Measurements from ENCODE around the gene TBC1D16. TPM values are rescaled to one million over a fixed set of nuclear protein-coding genes. Genes with fewer than 3 reads are reported as not detected.

TBC1D16 gene
- total RNA-seq, 1 experiment from 2014 or later, result 96.1 TPM

GRCh38 chr17:80072410-80072809 is 36.7 kb upstream of the TBC1D16 start:
- Mint-ChIP-seq H3K36me3 (no peaks in the 10 kb centered on the region), H3K4me3 (no peak overlapping the region), H3K9me3 (no peaks in the 10 kb centered on the region), H3K27ac (no peak overlapping the region), H3K4me1 (no peaks in the 10 kb centered on the region; the same call in 1 of the 2 replicates), H3K27me3 (ENCODE audit: low read depth) (no peaks in the 10 kb centered on the region)
- DNase-seq (ENCODE audit: low spot score) (no peak), ATAC-seq (no peak)
- ChIA-PET CTCF (interaction anchor here (0.6 to 1.2 kb wide), 2 partner anchors 29 to 64 kb away, joined by 3 to 4 read pairs; partner anchors contain the start of gene GAA), POLR2A (no interaction called here)
- TF ChIP-seq ATF6 (CRISPR knock-in tag; IDR thresholded peaks at IDR 0.05), result no peak
- TF ChIP-seq FOXK1 (CRISPR knock-in tag; IDR thresholded peaks at IDR 0.05), result no peak
- TF ChIP-seq CDX4 (CRISPR knock-in tag; IDR thresholded peaks at IDR 0.05; ENCODE audit: borderline replicate concordance), result no peak
- no peak for TF ChIP-seq HMGXB4 (CRISPR knock-in tag; IDR thresholded peaks at IDR 0.05)
- no peak for TF ChIP-seq ZNF396 (CRISPR knock-in tag; IDR thresholded peaks at IDR 0.05; ENCODE audit: borderline replicate concordance)
- no peak for TF ChIP-seq ZSCAN18 (CRISPR knock-in tag; IDR thresholded peaks at IDR 0.05)
- TF ChIP-seq ATF2 (CRISPR knock-in tag; IDR thresholded peaks at IDR 0.05; ENCODE audit: borderline replicate concordance, low read depth), result no peak
- no peak for TF ChIP-seq MYBL2 (CRISPR knock-in tag; IDR thresholded peaks at IDR 0.05)
- TF ChIP-seq RELA (CRISPR knock-in tag; IDR thresholded peaks at IDR 0.05; ENCODE audit: borderline replicate concordance), result no peak
- TF ChIP-seq TCF7 (CRISPR knock-in tag; IDR thresholded peaks at IDR 0.05; ENCODE audit: low read depth), result no peak
- TF ChIP-seq NR3C1 (CRISPR knock-in tag; conservative IDR thresholded peaks at IDR 0.05; ENCODE audit: low read depth), result no peak
- no peak for TF ChIP-seq CREM (CRISPR knock-in tag; IDR thresholded peaks at IDR 0.05)

GRCh38 chr17:80071116-80071841 is 35.6 kb upstream of the TBC1D16 start:
- POLR2A ChIA-PET, result no interaction called here
- Mint-ChIP-seq H3K4me1 (peaks cover 8% of the 10 kb centered on the region), H3K27me3 (ENCODE audit: low read depth) (no peaks in the 10 kb centered on the region), H3K36me3 (no peaks in the 10 kb centered on the region), H3K9me3 (no peaks in the 10 kb centered on the region), H3K4me3 (no peak overlapping the region), H3K27ac (peak overlapping the region; percentile 42; the same call in 1 of the 2 replicates)
- CTCF ChIA-PET, result interaction anchor here (0.7 to 1.6 kb wide), 2 partner anchors 30 to 852 kb away, joined by 3 to 4 read pairs; partner anchors contain the start of gene GAA
- ATAC-seq (no peak), DNase-seq (ENCODE audit: low spot score) (no peak)
- no peak for TF ChIP-seq TCF7 (CRISPR knock-in tag; IDR thresholded peaks at IDR 0.05; ENCODE audit: low read depth)
- no peak for TF ChIP-seq IRF2 (CRISPR knock-in tag; IDR thresholded peaks at IDR 0.05; ENCODE audit: borderline replicate concordance, low read depth)
- TF ChIP-seq ZNF671 (CRISPR knock-in tag; IDR thresholded peaks at IDR 0.05), result no peak
- no peak for TF ChIP-seq ZBTB21 (CRISPR knock-in tag; IDR thresholded peaks at IDR 0.05; ENCODE audit: borderline replicate concordance)
- no peak for TF ChIP-seq HMGA2 (CRISPR knock-in tag; IDR thresholded peaks at IDR 0.05)
- no peak for TF ChIP-seq ZNF138 (CRISPR knock-in tag; conservative IDR thresholded peaks at IDR 0.05)
- TF ChIP-seq SP1 (CRISPR knock-in tag; conservative IDR thresholded peaks at IDR 0.05), result no peak
- TF ChIP-seq NR1H2 (CRISPR knock-in tag; IDR thresholded peaks at IDR 0.05), result no peak
- TF ChIP-seq USF1 (CRISPR knock-in tag; IDR thresholded peaks at IDR 0.05), result no peak
- no peak for TF ChIP-seq E2F4 (CRISPR knock-in tag; IDR thresholded peaks at IDR 0.05; ENCODE audit: borderline replicate concordance, low read depth)
- TF ChIP-seq ZNF425 (CRISPR knock-in tag; conservative IDR thresholded peaks at IDR 0.05), result no peak
- TF ChIP-seq OVOL2 (CRISPR knock-in tag; IDR thresholded peaks at IDR 0.05; ENCODE audit: borderline replicate concordance), result no peak
